Tibial nerve (tissue), 3 donors: ENCODE data around the gene ALDH1A3.

ENCODE experiments used
- CTCF ChIP-seq, 5 experiments: fragments of 200-600 bp in 3 of 5; fragments of 450-650 bp in 2 of 5; sonication (generic) in 3 of 5; IDR thresholded peaks; one replicate each; pipeline ENCODE4 v1.5.1; 2016 to 2019; ENCODE audit warnings: antibody characterized with exemption in 5 of 5, mild to moderate bottlenecking in 3 of 5, moderate library complexity in 2 of 5
- POLR2A ChIP-seq, 2 donors: fragments of 450-650 bp; IDR thresholded peaks; one replicate each; pipeline ENCODE4 v1.6.1; 2017; ENCODE audit warnings: antibody characterized with exemption in 2 of 2, mild to moderate bottlenecking in 2 of 2, moderate library complexity in 2 of 2

GRCh38 chr15:100859970-100860828, 19.4 kb upstream of the ALDH1A3 start:
- TF ChIP-seq CTCF (IDR thresholded peaks at IDR 0.05) (no peak), POLR2A (IDR thresholded peaks at IDR 0.05) (no peak)
